B cell (primary cell): ENCODE results near the gene SLC24A3.

Experiments used
- CTCF ChIP-seq: fragments of 200-600 bp; IDR thresholded peaks from one replicate; pipeline ENCODE4 v1.8.0; 2022; ENCODE audit warnings: antibody characterized with exemption, mild to moderate bottlenecking
- EZH2 ChIP-seq: IDR thresholded peaks from 2 replicates; pipeline ENCODE4 v1.6.1; 2012; ENCODE audit warnings: borderline replicate concordance, low read depth, mild to moderate bottlenecking, moderate library complexity, low read length; ENCODE audit not compliant: insufficient read depth, poor library complexity, severe bottlenecking

GRCh38 chr20:19673575-19673974 is 461.1 kb downstream of the SLC24A3 start:
- TF ChIP-seq CTCF: no peak
- TF ChIP-seq EZH2: no peak
